K562 (cell line): Measurements from ENCODE around the gene LATS1. TPM values are rescaled to one million over a fixed set of nuclear protein-coding genes. Genes with fewer than 3 reads are reported as not detected.

Experiments used
- DDX20 ChIP-seq: fragments of 450-650 bp; IDR thresholded peaks from 2 replicates; pipeline ENCODE4 v1.6.1; 2016; ENCODE audit warnings: missing genetic modification characterization, low read depth, mild to moderate bottlenecking, missing compliant biosample characterization, moderate library complexity
- GABPB2 ChIP-seq: fragments of 250-450 bp; sonication (Bioruptor Pico); conservative IDR thresholded peaks from 2 replicates; pipeline ENCODE4 v1.5.1; 2021; ENCODE audit warnings: mild to moderate bottlenecking
- MAFK ChIP-seq: IDR thresholded peaks from 2 replicates; pipeline ENCODE4 v1.6.1; 2011; ENCODE audit warnings: low read length, improper control_type of control experiment
- MED1 ChIP-seq: sonication (generic); formaldehyde crosslinking; IDR thresholded peaks from 2 replicates; pipeline ENCODE4 v1.8.1; 2023; ENCODE audit warnings: missing genetic modification reagents, borderline replicate concordance
- NR0B1 ChIP-seq: fragments of 450-650 bp; IDR thresholded peaks from one replicate; pipeline ENCODE4 v1.6.1; 2018; ENCODE audit warnings: mild to moderate bottlenecking, moderate library complexity; ENCODE audit not compliant: partially characterized antibody
- PCBP1 ChIP-seq: fragments of 200-400 bp; formaldehyde crosslinking; IDR thresholded peaks from 2 replicates; pipeline ENCODE4 v1.6.1; 2018; ENCODE audit warnings: mild to moderate bottlenecking, low read depth, low read length; ENCODE audit not compliant: poor library complexity, severe bottlenecking
- POLR2A ChIP-seq: fragments of 450-650 bp; conservative IDR thresholded peaks from 2 replicates; pipeline ENCODE4 v1.6.1; 2016
- POLR2H ChIP-seq: IDR thresholded peaks from 2 replicates; pipeline ENCODE4 v1.6.1; 2016; ENCODE audit warnings: missing genetic modification characterization, low read depth, mild to moderate bottlenecking, control low read depth, missing compliant biosample characterization, moderate library complexity
- RBM15 ChIP-seq: fragments of 200-400 bp; formaldehyde crosslinking; IDR thresholded peaks from 2 replicates; pipeline ENCODE4 v1.6.1; 2018; ENCODE audit warnings: mild to moderate bottlenecking, low read length, moderate library complexity; ENCODE audit not compliant: insufficient read depth
- RFX1 ChIP-seq: fragments of 450-650 bp; IDR thresholded peaks from 2 replicates; pipeline ENCODE4 v1.6.1; 2016; ENCODE audit warnings: mild to moderate bottlenecking, moderate library complexity
- TAF9B ChIP-seq: fragments of 450-650 bp; IDR thresholded peaks from 2 replicates; pipeline ENCODE4 v1.6.1; 2018; ENCODE audit warnings: mild to moderate bottlenecking; ENCODE audit not compliant: partially characterized antibody
- YY1 ChIP-seq, 3 experiments: IDR thresholded peaks; 2 replicates each; pipeline ENCODE4 v1.6.1; 2011; ENCODE audit warnings: low read length in 2 of 3, mild to moderate bottlenecking in 2 of 3, moderate library complexity in 2 of 3, borderline replicate concordance in 1 of 3, control low read depth in 1 of 3, low read depth in 1 of 3; ENCODE audit not compliant: insufficient read depth in 3 of 3, insufficient replicate concordance in 2 of 3, control insufficient read depth in 1 of 3, insufficient read length in 1 of 3; ENCODE audit errors: extremely low read depth in 1 of 3
- ZNF134 ChIP-seq: fragments of 250-450 bp; sonication (Bioruptor Pico); conservative IDR thresholded peaks from 2 replicates; pipeline ENCODE4 v1.4.0; 2020
- ZNF274 ChIP-seq: IDR thresholded peaks from 2 replicates; pipeline ENCODE4 v1.6.1; 2011; ENCODE audit warnings: low read depth, mild to moderate bottlenecking, low read length, moderate library complexity, borderline replicate concordance
- ZNF561 ChIP-seq: fragments of 450-650 bp; formaldehyde crosslinking; conservative IDR thresholded peaks from 2 replicates; pipeline ENCODE4 v1.4.0; 2020; ENCODE audit warnings: mild to moderate bottlenecking, moderate library complexity
- ZNF75A ChIP-seq: fragments of 450-650 bp; formaldehyde crosslinking; IDR thresholded peaks from 2 replicates; pipeline ENCODE4 v1.4.0; 2020; ENCODE audit warnings: mild to moderate bottlenecking
- polyA plus RNA-seq, 8 experiments: library from polyadenylated mRNA; depleted of rRNA in 4 of 8; stranded (reverse) in 5 of 8; unstranded in 3 of 8; fragments of >200 nt; fragmentation: Nextera tagmentation in 2 of 8; fragmentation: Illumina TruSeq in 1 of 8; extraction: Ambion mirVana in 2 of 8; extraction: Trizol in 1 of 8; gene quantifications; 2 replicates each; pipeline versions ENCODE4 v1.2.1 to v1.2.3, GENCODE V29; 2011 to 2014; ENCODE audit warnings: inconsistent platforms in 1 of 8, missing spikeins in 1 of 8
- total RNA-seq, 7 experiments: library from RNA; depleted of rRNA in 6 of 7; stranded (reverse); fragments of >200 nt in 6 of 7; fragmentation: Illumina TruSeq in 2 of 7; extraction: Trizol in 2 of 7; gene quantifications; 2 replicates each; pipeline versions ENCODE4 v1.2.1 to v1.2.3, GENCODE V29; 2011 to 2021; ENCODE audit warnings: low replicate concordance in 1 of 7
- TF ChIP-seq, protein P1 (sequence below): fragments of 450-650 bp; formaldehyde crosslinking; IDR thresholded peaks from 2 replicates; pipeline ENCODE4 v1.4.0; 2020; ENCODE audit warnings: mild to moderate bottlenecking, moderate library complexity

LATS1 gene
- total and polyA plus RNA-seq, 9 of the 15 experiments (the other 6 are each of a cell fraction or from before 2014, with no cell fraction given) = 5.0 to 36.3 (median 18.4) TPM

GRCh38 chr6:149717588-149718458, at the start of gene LATS1 (continued):
- TF ChIP-seq MAFK (no peak), ZNF134 (CRISPR knock-in tag) (no peak), POLR2H (tag) (peak; percentile 91), PCBP1 (peak; percentile 94), TAF9B (peak; percentile 96), MED1 (CRISPR knock-in tag) (no peak), RFX1 (no peak), POLR2A (peak; percentile 96), GABPB2 (CRISPR knock-in tag) (no peak), DDX20 (no peak), ZNF274 (no peak), ZNF75A (CRISPR knock-in tag) (no peak), RBM15 (no peak), YY1 (IDR thresholded peaks at IDR 0.05; ENCODE audit: borderline replicate concordance in 1 of 3, control insufficient read depth in 1 of 3, extremely low read depth in 1 of 3, insufficient read depth in 3 of 3, insufficient read length in 1 of 3, insufficient replicate concordance in 2 of 3, low read depth in 1 of 3, low read length in 2 of 3) (peak; percentile 91 to 98 (median 97)), NR0B1 (no peak), ZNF561 (CRISPR knock-in tag) (no peak)
- TF ChIP-seq, protein P1, sequence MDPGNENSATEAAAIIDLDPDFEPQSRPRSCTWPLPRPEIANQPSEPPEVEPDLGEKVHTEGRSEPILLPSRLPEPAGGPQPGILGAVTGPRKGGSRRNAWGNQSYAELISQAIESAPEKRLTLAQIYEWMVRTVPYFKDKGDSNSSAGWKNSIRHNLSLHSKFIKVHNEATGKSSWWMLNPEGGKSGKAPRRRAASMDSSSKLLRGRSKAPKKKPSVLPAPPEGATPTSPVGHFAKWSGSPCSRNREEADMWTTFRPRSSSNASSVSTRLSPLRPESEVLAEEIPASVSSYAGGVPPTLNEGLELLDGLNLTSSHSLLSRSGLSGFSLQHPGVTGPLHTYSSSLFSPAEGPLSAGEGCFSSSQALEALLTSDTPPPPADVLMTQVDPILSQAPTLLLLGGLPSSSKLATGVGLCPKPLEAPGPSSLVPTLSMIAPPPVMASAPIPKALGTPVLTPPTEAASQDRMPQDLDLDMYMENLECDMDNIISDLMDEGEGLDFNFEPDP (CRISPR knock-in tag) = peak; percentile 86; the same call in 1 of the 2 replicates
